ENCODE measurements around the gene PARP9.

DNA sequence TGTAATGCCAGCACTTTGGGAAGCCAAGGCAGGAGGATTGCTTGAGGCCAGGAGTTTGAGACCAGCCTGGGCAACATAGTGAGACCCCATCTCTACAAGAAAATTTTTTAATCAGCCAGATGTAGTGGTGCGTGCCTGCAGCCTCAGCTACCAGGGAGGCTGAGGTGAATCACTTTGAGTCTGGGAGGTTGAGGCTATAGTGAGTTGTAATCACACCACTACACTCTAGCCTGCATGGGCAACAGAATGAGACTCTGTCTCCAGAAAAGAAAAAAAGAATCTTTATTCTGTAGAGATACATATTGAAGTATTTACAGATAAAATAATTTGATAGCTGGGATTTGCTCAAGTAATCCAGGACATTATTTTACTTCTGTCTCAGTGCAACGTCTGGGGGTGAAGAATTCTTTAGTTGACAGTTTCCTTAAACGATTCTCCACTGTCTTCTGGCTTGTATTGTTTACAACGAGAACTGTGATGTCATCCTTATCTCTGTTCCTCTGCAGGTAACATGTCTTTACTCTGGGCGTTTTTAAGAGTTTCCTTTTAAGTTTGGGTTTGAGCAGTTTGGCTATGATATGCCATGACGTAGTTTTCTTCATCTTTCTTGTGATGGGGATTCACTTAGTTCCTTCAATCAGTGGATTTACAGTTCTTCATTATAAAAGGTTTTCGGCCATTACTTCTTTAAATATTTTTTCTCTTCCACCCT lies 75.7 kb downstream of the PARP9 start:
- TF ChIP-seq, protein P1, sequence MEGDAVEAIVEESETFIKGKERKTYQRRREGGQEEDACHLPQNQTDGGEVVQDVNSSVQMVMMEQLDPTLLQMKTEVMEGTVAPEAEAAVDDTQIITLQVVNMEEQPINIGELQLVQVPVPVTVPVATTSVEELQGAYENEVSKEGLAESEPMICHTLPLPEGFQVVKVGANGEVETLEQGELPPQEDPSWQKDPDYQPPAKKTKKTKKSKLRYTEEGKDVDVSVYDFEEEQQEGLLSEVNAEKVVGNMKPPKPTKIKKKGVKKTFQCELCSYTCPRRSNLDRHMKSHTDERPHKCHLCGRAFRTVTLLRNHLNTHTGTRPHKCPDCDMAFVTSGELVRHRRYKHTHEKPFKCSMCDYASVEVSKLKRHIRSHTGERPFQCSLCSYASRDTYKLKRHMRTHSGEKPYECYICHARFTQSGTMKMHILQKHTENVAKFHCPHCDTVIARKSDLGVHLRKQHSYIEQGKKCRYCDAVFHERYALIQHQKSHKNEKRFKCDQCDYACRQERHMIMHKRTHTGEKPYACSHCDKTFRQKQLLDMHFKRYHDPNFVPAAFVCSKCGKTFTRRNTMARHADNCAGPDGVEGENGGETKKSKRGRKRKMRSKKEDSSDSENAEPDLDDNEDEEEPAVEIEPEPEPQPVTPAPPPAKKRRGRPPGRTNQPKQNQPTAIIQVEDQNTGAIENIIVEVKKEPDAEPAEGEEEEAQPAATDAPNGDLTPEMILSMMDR (IDR thresholded peaks at IDR 0.05) = no peak
- no peak for TF ChIP-seq EZH2 (IDR thresholded peaks at IDR 0.05; ENCODE audit: borderline replicate concordance, insufficient read depth, low read depth, low read length, poor library complexity, severe bottlenecking)

Measured in B cell (primary cell).